ENCODE data around the gene PEG3.

The PEG3 gene

GRCh38 chr19:56806639-56807038 lies 33.9 kb downstream of the PEG3 start:
- no peak for DNase-seq
